ENCODE data around the gene SLC13A1.

DNA sequence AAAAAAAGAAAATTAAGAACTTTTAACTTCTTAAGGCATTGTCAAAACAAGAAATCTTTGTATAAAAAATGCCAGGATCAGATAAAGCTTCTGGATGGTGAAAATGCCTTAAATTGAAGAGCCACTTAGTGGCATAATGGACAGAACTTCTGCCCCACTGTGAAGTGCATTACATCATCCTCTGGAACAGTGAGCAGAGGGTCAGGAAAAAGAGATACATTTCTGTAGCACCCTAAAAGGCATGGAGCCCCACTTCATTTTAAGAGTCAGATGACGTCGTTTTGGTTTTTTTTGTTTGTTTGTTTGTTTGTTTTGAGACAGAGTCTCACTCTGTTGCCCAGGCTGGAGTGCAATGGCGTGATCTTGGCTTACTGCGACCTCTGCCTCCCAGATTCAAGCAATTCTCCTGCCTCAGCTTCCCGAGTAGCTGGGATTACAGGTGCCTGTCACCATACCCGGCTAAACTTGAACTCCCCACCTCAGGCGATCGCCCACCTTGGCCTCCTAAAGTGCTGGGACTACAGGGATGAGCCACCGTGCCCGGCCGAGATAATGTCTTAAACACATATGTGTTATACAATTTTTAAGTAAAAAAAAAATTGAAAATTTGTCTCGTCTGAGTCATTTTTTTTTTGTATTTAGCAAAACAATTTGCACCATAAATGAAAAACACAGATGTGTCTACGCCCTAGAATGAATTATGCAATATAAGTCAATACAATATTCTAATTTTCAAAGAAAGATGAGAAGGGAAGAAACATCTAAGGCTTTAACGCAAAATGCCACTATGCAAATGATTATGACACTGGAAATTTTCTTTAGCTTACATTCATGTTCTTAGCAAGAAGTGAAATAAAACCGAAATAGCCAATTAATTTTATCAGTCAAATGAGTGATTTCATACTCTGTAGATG, 29.2 kb downstream of the SLC13A1 start:
- TF ChIP-seq, protein P1, sequence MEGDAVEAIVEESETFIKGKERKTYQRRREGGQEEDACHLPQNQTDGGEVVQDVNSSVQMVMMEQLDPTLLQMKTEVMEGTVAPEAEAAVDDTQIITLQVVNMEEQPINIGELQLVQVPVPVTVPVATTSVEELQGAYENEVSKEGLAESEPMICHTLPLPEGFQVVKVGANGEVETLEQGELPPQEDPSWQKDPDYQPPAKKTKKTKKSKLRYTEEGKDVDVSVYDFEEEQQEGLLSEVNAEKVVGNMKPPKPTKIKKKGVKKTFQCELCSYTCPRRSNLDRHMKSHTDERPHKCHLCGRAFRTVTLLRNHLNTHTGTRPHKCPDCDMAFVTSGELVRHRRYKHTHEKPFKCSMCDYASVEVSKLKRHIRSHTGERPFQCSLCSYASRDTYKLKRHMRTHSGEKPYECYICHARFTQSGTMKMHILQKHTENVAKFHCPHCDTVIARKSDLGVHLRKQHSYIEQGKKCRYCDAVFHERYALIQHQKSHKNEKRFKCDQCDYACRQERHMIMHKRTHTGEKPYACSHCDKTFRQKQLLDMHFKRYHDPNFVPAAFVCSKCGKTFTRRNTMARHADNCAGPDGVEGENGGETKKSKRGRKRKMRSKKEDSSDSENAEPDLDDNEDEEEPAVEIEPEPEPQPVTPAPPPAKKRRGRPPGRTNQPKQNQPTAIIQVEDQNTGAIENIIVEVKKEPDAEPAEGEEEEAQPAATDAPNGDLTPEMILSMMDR (IDR thresholded peaks at IDR 0.05) = no peak
- TF ChIP-seq POLR2A (IDR thresholded peaks at IDR 0.05) (no peak), EP300 (IDR thresholded peaks at IDR 0.05) (no peak)

Measured in tibial nerve (tissue), 4 donors.